DMS79 (cell line): Measurements from ENCODE around the gene HMGA1.
"Not testable (repeated sequence)": the region's sequence is repeated elsewhere in the genome, so short reads cannot be mapped to it uniquely, and the experiment has no call there.

Experiments used
- DNase-seq: peaks from one replicate; lab custom pipeline; 2025; lab: John Stamatoyannopoulos, UW

The HMGA1 gene

GRCh38 chr6:34260576-34261267 lies 24.0 kb downstream of the HMGA1 start:
- no peak for DNase-seq

- not testable (repeated sequence) for DNase-seq
Observed at GRCh38 chr6:34263484-34263883, 26.8 kb downstream of the HMGA1 start.

- DNase-seq = no peak
Observed at GRCh38 chr6:34267746-34268145, 31.1 kb downstream of the HMGA1 start.

- DNase-seq = not testable (repeated sequence)
Observed at GRCh38 chr6:34269132-34269531, 32.5 kb downstream of the HMGA1 start.

- not testable (repeated sequence) for DNase-seq
Observed at GRCh38 chr6:34269658-34270341, 33.1 kb downstream of the HMGA1 start.

GRCh38 chr6:34272013-34272926 lies 35.6 kb downstream of the HMGA1 start:
- no peak for DNase-seq

- no peak for DNase-seq
Observed at GRCh38 chr6:34273242-34273805, 36.7 kb downstream of the HMGA1 start.

- no peak for DNase-seq
Observed at GRCh38 chr6:34274129-34274528, 37.5 kb downstream of the HMGA1 start.

GRCh38 chr6:34275128-34275804 lies 38.6 kb downstream of the HMGA1 start:
- DNase-seq = no peak

- DNase-seq = no peak
Observed at GRCh38 chr6:34276191-34276590, 39.5 kb downstream of the HMGA1 start.

- DNase-seq = no peak
Observed at GRCh38 chr6:34276881-34277762, 40.4 kb downstream of the HMGA1 start.

- no peak for DNase-seq
Observed at GRCh38 chr6:34277763-34278112, 41.1 kb downstream of the HMGA1 start.

GRCh38 chr6:34278833-34279232 lies 42.2 kb downstream of the HMGA1 start:
- no peak for DNase-seq

GRCh38 chr6:34280216-34280615 lies 43.5 kb downstream of the HMGA1 start:
- DNase-seq = no peak

GRCh38 chr6:34281702-34282334 lies 45.1 kb downstream of the HMGA1 start:
- no peak for DNase-seq

GRCh38 chr6:34284563-34285447 lies 48.1 kb downstream of the HMGA1 start:
- DNase-seq = no peak

- DNase-seq = no peak
Observed at GRCh38 chr6:34285448-34286164, 48.9 kb downstream of the HMGA1 start.

- no peak for DNase-seq
Observed at GRCh38 chr6:34288581-34288980, 51.9 kb downstream of the HMGA1 start.

GRCh38 chr6:34289137-34289536 lies 52.5 kb downstream of the HMGA1 start:
- DNase-seq = no peak
